CD14-positive monocyte (primary cell): ENCODE measurements around the gene GPM6B. TPM values are rescaled to one million over a fixed set of nuclear protein-coding genes. Genes with fewer than 3 reads are reported as not detected.
"Not testable (repeated sequence)": the region's sequence is repeated elsewhere in the genome, so short reads cannot be mapped to it uniquely, and the experiment has no call there.

Experiments
- DNase-seq, 3 donors: peaks; one replicate each; pipeline ENCODE4 v3.0.0-alpha.2; 2011 to 2022
- H2AFZ ChIP-seq: 2 replicates; pipeline ENCODE4 v1.6.0; 2012; ENCODE audit warnings: mild to moderate bottlenecking, low read depth, low read length, inconsistent platforms; ENCODE audit not compliant: insufficient read depth, poor library complexity, severe bottlenecking
- H3K27ac ChIP-seq, 2 donors: 1 replicate in 1 of 2; 2 replicates in 1 of 2; pipeline ENCODE4 v1.5.1; 2012 to 2013; ENCODE audit warnings: low read length in 2 of 2, control low read depth in 1 of 2, inconsistent platforms in 1 of 2, low read depth in 1 of 2, mild to moderate bottlenecking in 1 of 2
- H3K27me3 ChIP-seq, 2 donors: one replicate each; pipeline versions ENCODE4 v1.6.0 to v1.6.1; 2011 to 2013; ENCODE audit warnings: low read length in 2 of 2; ENCODE audit not compliant: control insufficient read depth in 2 of 2, insufficient read depth in 2 of 2
- H3K36me3 ChIP-seq, 2 donors: replicated peaks in 1 of 2; 1 replicate in 1 of 2; 2 replicates in 1 of 2; pipeline versions ENCODE4 v1.5.1 to v1.6.1; 2012 to 2013; ENCODE audit warnings: low read length in 2 of 2, control low read depth in 1 of 2, inconsistent platforms in 1 of 2, mild to moderate bottlenecking in 1 of 2; ENCODE audit not compliant: insufficient read depth in 2 of 2, control insufficient read depth in 1 of 2
- H3K4me1 ChIP-seq, 2 donors: 1 replicate in 1 of 2; 2 replicates in 1 of 2; pipeline versions ENCODE4 v1.5.1 to v1.6.1; 2012 to 2013; ENCODE audit warnings: low read length in 2 of 2, control low read depth in 1 of 2, inconsistent platforms in 1 of 2, mild to moderate bottlenecking in 1 of 2, moderate library complexity in 1 of 2; ENCODE audit not compliant: insufficient read depth in 2 of 2, control insufficient read depth in 1 of 2
- H3K4me2 ChIP-seq: replicated peaks from 2 replicates; pipeline ENCODE3; 2012; ENCODE audit warnings: low read length, moderate library complexity, mild to moderate bottlenecking; ENCODE audit not compliant: poor library complexity, severe bottlenecking; ENCODE audit errors: extremely low read depth
- H3K4me3 ChIP-seq, 3 experiments: fragments of 200-600 bp in 1 of 3; sonication (generic) in 1 of 3; replicated peaks in 1 of 3; 1 replicate in 2 of 3; 2 replicates in 1 of 3; pipeline ENCODE4 v1.5.1; 2011 to 2013; ENCODE audit warnings: low read length in 3 of 3, mild to moderate bottlenecking in 3 of 3, control low read depth in 2 of 3, low read depth in 2 of 3, inconsistent platforms in 1 of 3, moderate library complexity in 1 of 3
- H3K79me2 ChIP-seq: 2 replicates; pipeline ENCODE4 v1.6.0; 2012; ENCODE audit warnings: mild to moderate bottlenecking, control low read depth, inconsistent platforms, low read length, moderate library complexity; ENCODE audit not compliant: insufficient read depth
- H3K9ac ChIP-seq: 2 replicates; pipeline ENCODE4 v1.6.0; 2017; ENCODE audit warnings: low read length, mild to moderate bottlenecking; ENCODE audit not compliant: insufficient read depth, poor library complexity, severe bottlenecking
- H3K9me3 ChIP-seq, 2 donors: replicated peaks in 1 of 2; 1 replicate in 1 of 2; 2 replicates in 1 of 2; pipeline versions ENCODE4 v1.5.1 to v1.6.1; 2012 to 2013; ENCODE audit warnings: low read length in 2 of 2, control low read depth in 1 of 2; ENCODE audit not compliant: control insufficient read depth in 1 of 2, insufficient read depth in 1 of 2
- H4K20me1 ChIP-seq: 2 replicates; pipeline ENCODE4 v1.6.0; 2012; ENCODE audit warnings: mild to moderate bottlenecking, low read length, control low read depth, moderate library complexity; ENCODE audit not compliant: insufficient read depth
- H3K27ac Mint-ChIP-seq, 7 donors: one replicate each; pipeline ENCODE4 v1.8.0; 2020; ENCODE audit warnings: mild to moderate bottlenecking in 7 of 7, mixed read lengths in 7 of 7, moderate library complexity in 6 of 7, inconsistent platforms in 2 of 7
- H3K27me3 Mint-ChIP-seq, 3 donors: one replicate each; pipeline ENCODE4 v1.8.0; 2021 to 2022; ENCODE audit warnings: low read depth in 3 of 3, mild to moderate bottlenecking in 3 of 3, mixed read lengths in 3 of 3, moderate library complexity in 3 of 3, inconsistent platforms in 1 of 3
- H3K36me3 Mint-ChIP-seq, 2 donors: one replicate each; pipeline ENCODE4 v1.8.0; 2020; ENCODE audit warnings: mixed read lengths in 2 of 2, inconsistent platforms in 1 of 2, mild to moderate bottlenecking in 1 of 2
- H3K4me1 Mint-ChIP-seq: one replicate; pipeline ENCODE4 v1.8.0; 2020; ENCODE audit warnings: mild to moderate bottlenecking, mixed read lengths
- H3K4me3 Mint-ChIP-seq, 2 donors: one replicate each; pipeline ENCODE4 v1.8.0; 2020; ENCODE audit warnings: mild to moderate bottlenecking in 2 of 2, mixed read lengths in 2 of 2, moderate library complexity in 1 of 2
- H3K9me3 Mint-ChIP-seq, 7 donors: one replicate each; pipeline ENCODE4 v1.8.0; 2020 to 2022; ENCODE audit warnings: mixed read lengths in 7 of 7, mild to moderate bottlenecking in 6 of 7, moderate library complexity in 6 of 7, inconsistent platforms in 2 of 7
- CTCF ChIP-seq: fragments of 200-600 bp; IDR thresholded peaks from one replicate; pipeline ENCODE4 v1.8.0; 2022; ENCODE audit warnings: antibody characterized with exemption, mild to moderate bottlenecking
- WGBS: methylation state at CpG from one replicate; pipeline ENCODE4 v1.1.5; 2013; ENCODE audit warnings: missing lambda C conversion rate; ENCODE audit not compliant: insufficient coverage; 5-methylcytosine and 5-hydroxymethylcytosine counted together
- intact Hi-C, 2 donors: fragments of 100-400 bp; cut with micrococcal nuclease; formaldehyde crosslinking; loops; one replicate each; pipeline versions ENCODE4 v1.15.0 to v1.15.1; 2023
- polyA plus RNA-seq, 3 donors: library from polyadenylated mRNA; depleted of rRNA in 1 of 3; unstranded in 2 of 3; stranded (reverse) in 1 of 3; fragments of 300-500 nt in 2 of 3; fragments of >200 nt in 1 of 3; fragmentation: Illumina TruSeq in 2 of 3; gene quantifications; 1 replicate in 2 of 3; 2 replicates in 1 of 3; pipeline ENCODE4 v1.2.3, GENCODE V29; 2012 to 2021

Gene GPM6B
- polyA plus RNA-seq, 3 donors: not detected

- H3K27ac Mint-ChIP-seq, H3K27me3 Mint-ChIP-seq, H2AFZ ChIP-seq, H3K9me3 ChIP-seq, H3K4me2 ChIP-seq, DNase-seq, intact Hi-C loops, H3K9ac ChIP-seq, H3K4me1 ChIP-seq, H3K27me3 ChIP-seq, H3K4me3 ChIP-seq, H3K27ac ChIP-seq, H4K20me1 ChIP-seq, H3K4me3 Mint-ChIP-seq: not testable (repeated sequence)
- peaks cover 10 to 15% of the 10 kb centered on the region in 2 donors for H3K36me3 Mint-ChIP-seq
- peaks cover 0 to 10% (median 8%) of the 10 kb centered on the region in 7 donors for H3K9me3 Mint-ChIP-seq
- 86% methylated on average over 2 of the region's 9 CpGs for WGBS
- peaks cover 2 to 15% of the 10 kb centered on the region in 2 donors for H3K36me3 ChIP-seq
- H3K4me1 Mint-ChIP-seq: peaks cover 24% of the 10 kb centered on the region
- H3K79me2 ChIP-seq: peaks cover 20% of the 10 kb centered on the region
Observed at GRCh38 chrX:13724878-13725277, 92.0 kb downstream of the GPM6B start.

DNA sequence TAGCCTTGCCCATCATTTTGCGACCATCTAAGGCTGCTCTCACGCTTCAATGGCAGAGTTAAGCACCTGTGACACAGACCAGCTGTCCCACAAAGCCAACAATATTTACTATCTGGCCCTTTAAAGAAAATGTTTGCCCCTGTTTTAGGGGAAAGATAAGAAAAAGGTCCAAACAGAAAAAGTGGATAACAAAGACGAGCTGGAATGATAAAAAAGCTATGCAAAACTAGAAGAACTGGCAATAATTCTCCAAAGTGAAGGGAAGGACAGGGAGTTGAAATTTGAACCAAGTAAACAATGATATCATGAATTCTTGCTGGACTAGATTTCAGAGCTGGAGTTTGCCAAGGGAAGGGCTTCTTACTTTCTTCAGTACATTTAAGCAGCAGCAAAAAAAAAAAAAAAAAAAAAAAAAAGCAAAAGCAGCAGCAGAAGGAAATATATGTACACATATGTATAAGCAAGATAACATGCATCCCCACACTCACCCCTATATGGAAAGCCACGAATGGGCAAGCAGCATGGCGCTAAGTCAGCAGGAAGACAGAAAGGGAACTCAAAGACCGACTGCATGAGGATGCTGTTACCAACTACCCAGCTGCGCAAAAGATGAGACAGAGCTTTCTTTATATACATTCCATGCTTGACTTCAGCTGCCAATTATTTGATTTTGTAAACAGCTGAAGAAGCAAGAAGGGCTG is 94.9 kb downstream of the GPM6B start:
- peaks cover 0 to 5% of the 10 kb centered on the region in 2 donors for H3K4me1 ChIP-seq
- intact Hi-C loops: no loop called here
- H3K9me3 Mint-ChIP-seq: peaks cover 0 to 10% (median 6%) of the 10 kb centered on the region in 7 donors
- peaks cover 5 to 28% of the 10 kb centered on the region in 2 donors for H3K36me3 ChIP-seq
- peaks cover 13% of the 10 kb centered on the region for H3K4me1 Mint-ChIP-seq
- peaks cover 16% of the 10 kb centered on the region for H3K79me2 ChIP-seq
- no peaks in the 10 kb centered on the region for H4K20me1 ChIP-seq
- no peak for DNase-seq
- no CpG with 5 or more reads among the region's 7 CpGs for WGBS
- no peak for TF ChIP-seq CTCF
- no peak overlapping the region for H2AFZ ChIP-seq
- H3K36me3 Mint-ChIP-seq: peaks cover 13 to 29% of the 10 kb centered on the region in 2 donors
- H3K9ac ChIP-seq: no peak overlapping the region
- no peak overlapping the region for H3K27ac ChIP-seq
- H3K4me2 ChIP-seq: no peak overlapping the region
- no peak overlapping the region for H3K4me3 ChIP-seq
- no peaks in the 10 kb centered on the region for H3K9me3 ChIP-seq
- peak overlapping the region in 1 of 7 donors; percentile 1 for H3K27ac Mint-ChIP-seq
- no peaks in the 10 kb centered on the region for H3K27me3 ChIP-seq
- H3K4me3 Mint-ChIP-seq: no peak overlapping the region
- H3K27me3 Mint-ChIP-seq: peaks cover 0 to 4% (median 0%) of the 10 kb centered on the region in 3 donors
